KOPT-K1 (cell line): ENCODE measurements around the gene TPD52L1.
"Not testable (repeated sequence)": the region's sequence is repeated elsewhere in the genome, so short reads cannot be mapped to it uniquely, and the experiment has no call there.

Experiments
- H3K27ac ChIP-seq: fragments of 200-600 bp; sonication (generic); 2 replicates; pipeline ENCODE4 v1.5.1; 2016; ENCODE audit warnings: antibody characterized with exemption, mild to moderate bottlenecking, low read depth, low read length; ENCODE audit not compliant: poor library complexity, severe bottlenecking
- H3K36me3 ChIP-seq: fragments of 200-600 bp; sonication (generic); 2 replicates; pipeline ENCODE4 v1.5.1; 2017; ENCODE audit warnings: antibody characterized with exemption, mild to moderate bottlenecking, low read length, moderate library complexity; ENCODE audit not compliant: insufficient read depth
- H3K9me3 ChIP-seq: fragments of 200-600 bp; sonication (generic); 2 replicates; pipeline ENCODE4 v1.5.1; 2017; ENCODE audit warnings: antibody characterized with exemption, low read length, mild to moderate bottlenecking; ENCODE audit not compliant: insufficient read depth, poor library complexity, severe bottlenecking

Gene TPD52L1

DNA sequence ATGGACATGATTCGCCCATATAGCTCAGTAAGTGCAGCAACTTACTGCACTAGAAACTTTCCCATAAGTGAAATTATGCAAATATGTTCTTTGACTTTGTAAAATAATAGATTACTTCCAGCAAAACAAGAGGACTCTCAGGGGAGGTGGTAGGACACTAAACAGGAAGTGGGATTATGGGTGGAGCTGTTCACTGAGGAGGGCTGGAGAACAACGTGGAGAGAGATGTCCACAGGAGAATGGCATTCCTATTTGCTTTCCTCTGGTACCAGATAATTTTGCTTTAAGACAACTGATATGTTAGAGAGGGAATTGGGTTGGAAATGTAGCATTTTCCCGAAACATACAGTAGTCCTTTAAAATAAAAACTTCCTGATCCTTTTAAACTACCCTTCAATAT, 3.7 kb downstream of the TPD52L1 start:
- no peaks in the 10 kb centered on the region for H3K36me3 ChIP-seq
- H3K9me3 ChIP-seq, result no peaks in the 10 kb centered on the region
- no peak overlapping the region for H3K27ac ChIP-seq

- Histone ChIP-seq H3K9me3 (no peaks in the 10 kb centered on the region), H3K36me3 (no peaks in the 10 kb centered on the region), H3K27ac (no peak overlapping the region)
Observed at GRCh38 chr6:125157725-125158124, 4.2 kb downstream of the TPD52L1 start.

DNA sequence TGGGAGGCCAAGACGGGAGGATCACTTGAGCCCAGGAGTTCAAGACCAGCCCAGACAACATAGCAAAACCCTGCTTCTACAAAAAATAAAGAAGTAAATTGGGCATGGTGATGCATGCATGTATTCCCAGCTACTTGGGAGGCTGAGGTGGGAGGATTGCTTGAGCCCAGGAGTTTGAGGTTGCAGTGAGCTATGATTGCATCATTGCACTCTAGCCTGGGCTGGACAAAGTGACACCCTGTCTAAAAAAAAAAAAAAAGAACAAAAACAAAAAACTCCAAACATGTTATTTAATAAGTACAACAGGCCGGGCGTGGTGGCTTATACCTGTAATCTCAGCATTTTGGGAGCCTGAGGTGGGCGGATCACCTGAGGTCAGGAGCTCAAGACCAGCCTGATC, 9.8 kb downstream of the TPD52L1 start:
- not testable (repeated sequence) for H3K9me3 ChIP-seq, H3K36me3 ChIP-seq, H3K27ac ChIP-seq

- Histone ChIP-seq H3K36me3 (no peaks in the 10 kb centered on the region), H3K27ac (no peak overlapping the region), H3K9me3 (no peaks in the 10 kb centered on the region)
Observed at GRCh38 chr6:125163811-125164210, 10.2 kb downstream of the TPD52L1 start.

DNA sequence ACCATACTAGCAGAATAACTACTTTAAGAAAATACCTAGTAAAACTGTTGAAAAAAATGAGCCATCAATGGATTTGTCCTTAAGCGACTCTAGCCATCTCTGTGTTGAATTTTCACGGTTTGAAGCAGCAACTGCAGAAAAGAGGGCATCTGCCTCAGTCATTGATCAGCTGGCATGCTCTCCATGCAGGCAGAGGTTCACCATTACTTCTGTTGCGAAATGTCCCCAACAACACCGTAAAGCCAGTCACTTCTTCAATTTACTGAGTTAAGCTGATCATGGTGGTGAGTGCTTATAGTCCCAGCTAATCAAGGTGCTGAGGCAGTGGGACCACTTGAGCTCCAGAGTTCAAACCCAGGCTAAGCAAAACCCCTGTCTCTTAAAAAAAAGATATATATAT, 11.1 kb downstream of the TPD52L1 start:
- H3K27ac ChIP-seq, result no peak overlapping the region
- no peaks in the 10 kb centered on the region for H3K9me3 ChIP-seq
- no peaks in the 10 kb centered on the region for H3K36me3 ChIP-seq

DNA sequence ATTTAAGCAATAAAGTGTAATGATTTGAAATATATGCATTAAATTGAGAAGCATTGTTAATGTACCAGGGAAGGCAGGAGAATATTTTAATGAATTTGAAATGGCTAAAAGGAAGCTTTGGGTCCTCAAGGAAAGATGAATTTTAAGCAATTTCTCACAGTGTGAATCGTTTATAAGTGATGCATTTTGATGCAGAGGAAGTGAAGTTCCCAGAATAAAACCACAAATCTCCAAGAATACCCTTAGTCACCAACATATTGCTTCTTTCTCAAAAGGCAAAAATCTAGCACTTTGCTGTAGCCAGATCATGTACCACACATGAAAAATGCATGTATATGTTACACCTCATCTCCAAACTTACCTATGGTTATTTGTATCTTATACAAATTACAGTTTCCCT, 11.7 kb downstream of the TPD52L1 start:
- no peak overlapping the region for H3K27ac ChIP-seq
- H3K36me3 ChIP-seq, result no peaks in the 10 kb centered on the region

DNA sequence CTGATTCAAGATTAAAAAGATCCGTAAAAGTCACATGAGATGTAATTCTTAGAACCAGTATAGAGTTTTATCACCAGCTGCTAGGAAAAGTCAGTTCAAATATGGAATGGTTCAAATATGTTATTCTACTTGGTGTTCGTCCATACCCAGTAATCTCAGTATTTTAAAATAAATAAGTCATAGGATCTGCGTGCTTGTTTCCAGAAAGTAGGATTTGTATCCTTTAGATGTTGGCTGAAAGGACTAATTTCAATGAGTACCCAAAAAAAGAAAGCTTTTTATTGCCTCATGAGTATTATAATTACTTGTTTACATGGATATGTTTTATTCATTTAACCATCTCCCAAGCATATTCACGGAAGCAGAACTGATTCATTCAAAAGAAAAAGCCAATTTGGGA, 12.2 kb downstream of the TPD52L1 start:
- Histone ChIP-seq H3K36me3 (no peaks in the 10 kb centered on the region), H3K27ac (no peak overlapping the region), H3K9me3 (no peaks in the 10 kb centered on the region)

More for the DNA sequence above, 11.7 kb downstream of the TPD52L1 start:
- H3K9me3 ChIP-seq, result no peaks in the 10 kb centered on the region

DNA sequence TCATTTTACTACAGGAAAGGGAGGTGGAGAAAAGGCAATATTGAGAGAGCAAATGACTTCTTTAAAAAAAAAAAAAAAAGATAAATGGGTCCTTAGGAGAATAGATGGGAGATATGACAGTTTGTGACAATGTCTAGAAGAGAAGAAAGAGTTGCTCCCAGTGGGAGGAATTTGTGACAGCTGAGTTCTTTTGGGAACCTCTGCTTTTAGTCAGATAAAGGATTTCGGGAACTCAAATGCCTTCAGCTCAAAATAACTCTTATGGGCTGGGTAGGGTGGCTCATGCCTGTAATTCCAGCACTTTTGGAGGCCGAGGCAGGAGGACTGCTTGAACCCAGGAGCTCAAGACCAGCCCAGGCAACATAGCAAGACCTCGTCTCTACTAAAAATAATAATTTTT, 13.1 kb downstream of the TPD52L1 start:
- H3K36me3 ChIP-seq, result no peaks in the 10 kb centered on the region
- H3K27ac ChIP-seq, result no peak overlapping the region
- no peaks in the 10 kb centered on the region for H3K9me3 ChIP-seq

- Histone ChIP-seq H3K9me3 (no peaks in the 10 kb centered on the region), H3K27ac (no peak overlapping the region), H3K36me3 (no peaks in the 10 kb centered on the region)
Observed at GRCh38 chr6:125167579-125167978, 14.0 kb downstream of the TPD52L1 start.

GRCh38 chr6:125169058-125169457, 15.5 kb downstream of the TPD52L1 start:
- no peak overlapping the region for H3K27ac ChIP-seq
- H3K36me3 ChIP-seq, result no peaks in the 10 kb centered on the region
- no peaks in the 10 kb centered on the region for H3K9me3 ChIP-seq

DNA sequence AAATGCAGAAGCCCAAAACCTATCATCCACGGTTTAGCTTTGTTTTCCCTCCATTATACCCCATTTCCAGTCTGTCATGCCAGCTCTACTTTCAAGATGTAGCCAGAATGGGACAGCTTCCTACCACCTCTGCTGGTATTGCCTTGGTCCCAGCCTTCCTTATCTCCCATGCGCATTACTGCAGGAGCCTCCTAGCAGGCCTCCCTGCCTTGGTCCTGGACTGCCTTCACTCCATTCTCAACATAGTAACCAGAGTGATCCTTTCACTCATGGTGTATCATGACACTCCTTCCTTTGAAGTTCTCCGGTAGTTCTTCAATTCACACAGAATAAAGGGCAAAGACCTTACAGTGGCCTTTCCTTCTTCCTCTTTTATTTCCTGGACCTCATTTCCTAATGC, 15.9 kb downstream of the TPD52L1 start:
- Histone ChIP-seq H3K27ac (no peak overlapping the region), H3K9me3 (no peaks in the 10 kb centered on the region), H3K36me3 (no peaks in the 10 kb centered on the region)

- Histone ChIP-seq H3K36me3 (no peaks in the 10 kb centered on the region), H3K9me3 (no peaks in the 10 kb centered on the region), H3K27ac (no peak overlapping the region)
Observed at GRCh38 chr6:125170376-125170775, 16.8 kb downstream of the TPD52L1 start.

DNA sequence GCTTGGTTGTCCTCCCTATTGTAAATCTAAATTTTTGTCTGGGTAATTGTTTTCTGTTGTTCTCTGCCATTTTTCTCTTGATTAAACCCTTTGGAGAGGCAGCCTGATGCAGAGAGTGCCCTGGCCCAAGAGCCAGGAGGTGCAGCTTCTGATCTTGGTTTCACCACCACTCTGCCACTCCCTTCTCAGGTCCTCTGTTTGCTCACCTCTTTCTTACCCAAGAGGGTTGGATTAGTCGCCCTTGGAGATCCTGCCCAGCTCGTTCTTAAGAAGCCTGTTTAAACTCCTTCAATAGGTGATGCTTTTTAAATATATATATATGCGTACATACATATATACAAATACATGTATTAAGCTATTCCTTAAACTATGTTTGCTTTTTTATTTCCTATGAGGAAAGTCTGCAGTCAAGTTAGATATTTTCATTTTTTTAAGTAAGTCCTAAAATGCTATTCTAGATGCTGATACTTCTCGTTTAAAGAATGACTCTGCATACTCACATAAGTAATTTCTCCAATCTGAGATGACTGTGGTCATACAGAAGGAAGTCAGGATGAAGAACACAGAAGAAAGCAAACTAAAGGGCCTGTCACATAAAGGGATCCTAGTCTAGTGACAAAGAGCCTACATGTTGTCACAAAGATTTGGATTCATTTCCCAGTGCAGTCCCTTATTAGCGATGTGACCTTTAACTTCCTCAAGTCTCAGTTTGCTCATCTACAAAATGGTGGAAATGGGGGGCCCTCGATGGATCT, 19.9 kb downstream of the TPD52L1 start:
- Histone ChIP-seq H3K36me3 (no peaks in the 10 kb centered on the region), H3K27ac (no peak overlapping the region), H3K9me3 (no peaks in the 10 kb centered on the region)

DNA sequence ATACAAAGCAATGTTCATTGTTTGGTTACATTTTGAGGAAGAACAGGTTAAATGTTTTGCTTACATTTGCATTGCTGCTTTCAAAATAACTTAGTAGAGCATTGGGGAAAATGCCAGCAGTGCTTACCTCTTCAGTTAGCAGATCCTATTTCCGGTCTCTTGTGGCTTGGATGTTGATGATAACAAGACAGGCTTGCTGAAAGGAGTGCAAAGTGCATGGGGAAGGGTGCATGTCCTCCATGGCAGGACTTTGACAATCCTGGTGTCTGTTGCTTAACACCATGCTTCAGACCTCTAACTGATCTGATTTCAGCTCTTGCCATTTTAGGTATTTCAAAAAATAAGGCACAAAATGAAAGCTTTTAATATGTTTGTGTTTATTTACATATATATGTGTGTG, 21.1 kb downstream of the TPD52L1 start:
- H3K9me3 ChIP-seq, result no peaks in the 10 kb centered on the region
- no peak overlapping the region for H3K27ac ChIP-seq
- no peaks in the 10 kb centered on the region for H3K36me3 ChIP-seq

- no peak overlapping the region for H3K27ac ChIP-seq
- H3K9me3 ChIP-seq, result no peaks in the 10 kb centered on the region
- no peaks in the 10 kb centered on the region for H3K36me3 ChIP-seq
Observed at GRCh38 chr6:125175466-125176048, 22.0 kb downstream of the TPD52L1 start.
